ENCODE measurements around the gene LETM1. TPM values are rescaled to one million over a fixed set of nuclear protein-coding genes. Genes with fewer than 3 reads are reported as not detected.

LETM1 gene
- total RNA-seq, 5 donors from 2014 or later (not counting 1 experiment from before 2014, with no cell fraction given): 35.4 to 60.3 (median 53.5) TPM

- POLR2A ChIA-PET: no interaction called here
- Mint-ChIP-seq H3K27ac (no peak overlapping the region), H3K27me3 (no peaks in the 10 kb centered on the region), H3K4me1 (no peaks in the 10 kb centered on the region), H3K9me3 (no peaks in the 10 kb centered on the region), H3K36me3 (peaks cover 13% of the 10 kb centered on the region), H3K4me3 (no peak overlapping the region)
- ATAC-seq (replicated peaks in 1 of 4): peak; percentile 58 to 88 (median 75)
- peaks cover 9 to 15% of the 10 kb centered on the region in 2 donors for H3K36me3 ChIP-seq (ENCODE audit: control insufficient read depth in 2 of 2, extremely low read depth in 1 of 2, insufficient read depth in 1 of 2, low read length in 1 of 2)
- WGBS (ENCODE audit: insufficient coverage): 48% methylated on average over 6 of the region's 15 CpGs
- no peak overlapping the region for H3K4me3 ChIP-seq (ENCODE audit: control insufficient read depth in 1 of 2, extremely low read depth in 1 of 2, low read length in 1 of 2)
- no peaks in the 10 kb centered on the region for H3K27me3 ChIP-seq (replicated peaks in 1 of 2; ENCODE audit: control insufficient read depth in 2 of 2, extremely low read depth in 1 of 2, insufficient read depth in 2 of 2, low read length in 1 of 2)
- DNase-seq: peak in 32 of 35 experiments; percentile 17 to 76 (median 52)
- H3K27ac ChIP-seq (ENCODE audit: low read length): no peak overlapping the region
- H3K4me1 ChIP-seq (ENCODE audit: control insufficient read depth in 1 of 2, extremely low read depth in 1 of 2, insufficient read depth in 2 of 2, low read length in 2 of 2): peaks cover 0 to 4% of the 10 kb centered on the region in 2 experiments
- CTCF ChIA-PET: interaction anchor here in 1 of 2 donors (0.6 kb wide), 1 partner anchor 874 kb away, joined by 3 read pairs; no protein-coding TSS in a partner anchor
- H3K9me3 ChIP-seq: no peaks in the 10 kb centered on the region
These were observed 46.0 kb downstream of the LETM1 start for GRCh38 chr4:1809754-1810502.

GRCh38 chr4:1808851-1809753 is 46.9 kb downstream of the LETM1 start:
- Histone ChIP-seq H3K27ac (ENCODE audit: low read length) (no peak overlapping the region), H3K4me1 (ENCODE audit: control insufficient read depth in 1 of 2, extremely low read depth in 1 of 2, insufficient read depth in 2 of 2, low read length in 2 of 2) (peaks cover 0 to 4% of the 10 kb centered on the region in 2 experiments), H3K9me3 (no peaks in the 10 kb centered on the region), H3K4me3 (ENCODE audit: control insufficient read depth in 1 of 2, extremely low read depth in 1 of 2, low read length in 1 of 2) (no peak overlapping the region), H3K36me3 (ENCODE audit: control insufficient read depth in 2 of 2, extremely low read depth in 1 of 2, insufficient read depth in 1 of 2, low read length in 1 of 2) (peaks cover 7 to 8% of the 10 kb centered on the region in 2 donors), H3K27me3 (replicated peaks in 1 of 2; ENCODE audit: control insufficient read depth in 2 of 2, extremely low read depth in 1 of 2, insufficient read depth in 2 of 2, low read length in 1 of 2) (no peaks in the 10 kb centered on the region)
- 88% methylated on average over 7 of the region's 11 CpGs for WGBS (ENCODE audit: insufficient coverage)
- no peaks in the 10 kb centered on the region for H3K27me3 Mint-ChIP-seq
- H3K4me1 Mint-ChIP-seq: no peaks in the 10 kb centered on the region
- H3K9me3 Mint-ChIP-seq: no peaks in the 10 kb centered on the region
- ChIA-PET POLR2A (no interaction called here), CTCF (interaction anchor here in 1 of 2 donors (0.8 kb wide), 1 partner anchor 14 kb away, joined by 4 read pairs; no protein-coding TSS in a partner anchor)
- ATAC-seq (replicated peaks in 1 of 4) (no peak), DNase-seq (no peak)
- H3K36me3 Mint-ChIP-seq: peaks cover 7% of the 10 kb centered on the region
- no peak overlapping the region for H3K27ac Mint-ChIP-seq
- no peak overlapping the region for H3K4me3 Mint-ChIP-seq

DNA sequence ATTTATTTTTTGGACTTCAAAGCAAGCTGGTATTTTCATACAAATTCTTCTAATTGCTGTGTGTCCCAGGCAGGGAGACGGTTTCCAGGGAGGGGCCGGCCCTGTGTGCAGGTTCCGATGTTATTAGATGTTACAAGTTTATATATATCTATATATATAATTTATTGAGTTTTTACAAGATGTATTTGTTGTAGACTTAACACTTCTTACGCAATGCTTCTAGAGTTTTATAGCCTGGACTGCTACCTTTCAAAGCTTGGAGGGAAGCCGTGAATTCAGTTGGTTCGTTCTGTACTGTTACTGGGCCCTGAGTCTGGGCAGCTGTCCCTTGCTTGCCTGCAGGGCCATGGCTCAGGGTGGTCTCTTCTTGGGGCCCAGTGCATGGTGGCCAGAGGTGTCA is 47.6 kb downstream of the LETM1 start:
- Mint-ChIP-seq H3K36me3 (peaks cover 3% of the 10 kb centered on the region), H3K4me1 (no peaks in the 10 kb centered on the region), H3K27me3 (no peaks in the 10 kb centered on the region), H3K4me3 (no peak overlapping the region), H3K9me3 (no peaks in the 10 kb centered on the region), H3K27ac (no peak overlapping the region)
- ChIA-PET CTCF (interaction anchor here in 1 of 2 donors (0.6 to 0.8 kb wide), 2 partner anchors 14 to 711 kb away, joined by 4 read pairs; no protein-coding TSS in a partner anchor), POLR2A (no interaction called here)
- Histone ChIP-seq H3K27ac (ENCODE audit: low read length) (no peak overlapping the region), H3K4me1 (ENCODE audit: control insufficient read depth in 1 of 2, extremely low read depth in 1 of 2, insufficient read depth in 2 of 2, low read length in 2 of 2) (peaks cover 0 to 4% of the 10 kb centered on the region in 2 experiments), H3K36me3 (ENCODE audit: control insufficient read depth in 2 of 2, extremely low read depth in 1 of 2, insufficient read depth in 1 of 2, low read length in 1 of 2) (peaks cover under 1 to 4% of the 10 kb centered on the region in 2 donors), H3K27me3 (replicated peaks in 1 of 2; ENCODE audit: control insufficient read depth in 2 of 2, extremely low read depth in 1 of 2, insufficient read depth in 2 of 2, low read length in 1 of 2) (no peaks in the 10 kb centered on the region), H3K9me3 (no peaks in the 10 kb centered on the region), H3K4me3 (ENCODE audit: control insufficient read depth in 1 of 2, extremely low read depth in 1 of 2, low read length in 1 of 2) (no peak overlapping the region)
- WGBS (ENCODE audit: insufficient coverage): 94% methylated on average over 3 of the region's 6 CpGs
- no peak for ATAC-seq (replicated peaks in 1 of 4)
- DNase-seq: no peak

DNA sequence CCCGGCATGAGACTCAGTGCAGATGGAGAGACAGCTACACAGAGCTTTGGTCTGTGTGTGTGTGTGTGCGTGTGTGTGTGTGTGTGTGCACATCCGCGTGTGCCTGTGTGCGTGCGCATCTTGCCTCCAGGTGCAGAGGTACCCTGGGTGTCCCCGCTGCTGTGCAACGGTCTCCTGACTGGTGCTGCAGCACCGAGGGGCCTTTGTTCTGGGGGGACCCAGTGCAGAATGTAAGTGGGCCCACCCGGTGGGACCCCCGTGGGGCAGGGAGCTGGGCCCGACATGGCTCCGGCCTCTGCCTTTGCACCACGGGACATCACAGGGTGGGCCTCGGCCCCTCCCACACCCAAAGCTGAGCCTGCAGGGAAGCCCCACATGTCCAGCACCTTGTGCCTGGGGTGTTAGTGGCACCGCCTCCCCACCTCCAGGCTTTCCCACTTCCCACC is 48.6 kb downstream of the LETM1 start:
- ATAC-seq (replicated peaks in 1 of 4) (no peak), DNase-seq (no peak)
- peaks cover under 1% of the 10 kb centered on the region for H3K36me3 Mint-ChIP-seq
- POLR2A ChIA-PET: no interaction called here
- 64% methylated on average over 14 of the region's 16 CpGs for WGBS (ENCODE audit: insufficient coverage)
- Histone ChIP-seq H3K4me1 (ENCODE audit: control insufficient read depth in 1 of 2, extremely low read depth in 1 of 2, insufficient read depth in 2 of 2, low read length in 2 of 2) (peaks cover 0 to 4% of the 10 kb centered on the region in 2 experiments), H3K27me3 (replicated peaks in 1 of 2; ENCODE audit: control insufficient read depth in 2 of 2, extremely low read depth in 1 of 2, insufficient read depth in 2 of 2, low read length in 1 of 2) (no peaks in the 10 kb centered on the region), H3K4me3 (ENCODE audit: control insufficient read depth in 1 of 2, extremely low read depth in 1 of 2, low read length in 1 of 2) (no peak overlapping the region), H3K27ac (ENCODE audit: low read length) (no peak overlapping the region), H3K36me3 (ENCODE audit: control insufficient read depth in 2 of 2, extremely low read depth in 1 of 2, insufficient read depth in 1 of 2, low read length in 1 of 2) (no peaks in the 10 kb centered on the region), H3K9me3 (no peaks in the 10 kb centered on the region)
- no peaks in the 10 kb centered on the region for H3K9me3 Mint-ChIP-seq
- H3K27ac Mint-ChIP-seq: no peak overlapping the region
- no peak overlapping the region for H3K4me3 Mint-ChIP-seq
- H3K27me3 Mint-ChIP-seq: no peaks in the 10 kb centered on the region
- CTCF ChIA-PET: interaction anchor here in 1 of 2 donors (1.2 kb wide), 1 partner anchor 26 kb away, joined by 3 read pairs; no protein-coding TSS in a partner anchor
- no peaks in the 10 kb centered on the region for H3K4me1 Mint-ChIP-seq

- Histone ChIP-seq H3K4me1 (ENCODE audit: control insufficient read depth in 1 of 2, extremely low read depth in 1 of 2, insufficient read depth in 2 of 2, low read length in 2 of 2) (peaks cover 0 to 4% of the 10 kb centered on the region in 2 experiments), H3K4me3 (ENCODE audit: control insufficient read depth in 1 of 2, extremely low read depth in 1 of 2, low read length in 1 of 2) (no peak overlapping the region), H3K36me3 (ENCODE audit: control insufficient read depth in 2 of 2, extremely low read depth in 1 of 2, insufficient read depth in 1 of 2, low read length in 1 of 2) (no peaks in the 10 kb centered on the region), H3K27me3 (replicated peaks in 1 of 2; ENCODE audit: control insufficient read depth in 2 of 2, extremely low read depth in 1 of 2, insufficient read depth in 2 of 2, low read length in 1 of 2) (no peaks in the 10 kb centered on the region), H3K27ac (ENCODE audit: low read length) (no peak overlapping the region), H3K9me3 (no peaks in the 10 kb centered on the region)
- ChIA-PET POLR2A (no interaction called here), CTCF (interaction anchor here in 1 of 2 donors (1.2 kb wide), 1 partner anchor 27 kb away, joined by 3 read pairs; no protein-coding TSS in a partner anchor)
- Mint-ChIP-seq H3K27me3 (no peaks in the 10 kb centered on the region), H3K4me3 (no peak overlapping the region), H3K4me1 (no peaks in the 10 kb centered on the region), H3K9me3 (no peaks in the 10 kb centered on the region), H3K27ac (no peak overlapping the region), H3K36me3 (no peaks in the 10 kb centered on the region)
- ATAC-seq (replicated peaks in 1 of 4) (no peak), DNase-seq (no peak)
- 90% methylated on average over 35 of the region's 41 CpGs for WGBS (ENCODE audit: insufficient coverage)
These were observed 49.2 kb downstream of the LETM1 start for GRCh38 chr4:1806596-1807331.

DNA sequence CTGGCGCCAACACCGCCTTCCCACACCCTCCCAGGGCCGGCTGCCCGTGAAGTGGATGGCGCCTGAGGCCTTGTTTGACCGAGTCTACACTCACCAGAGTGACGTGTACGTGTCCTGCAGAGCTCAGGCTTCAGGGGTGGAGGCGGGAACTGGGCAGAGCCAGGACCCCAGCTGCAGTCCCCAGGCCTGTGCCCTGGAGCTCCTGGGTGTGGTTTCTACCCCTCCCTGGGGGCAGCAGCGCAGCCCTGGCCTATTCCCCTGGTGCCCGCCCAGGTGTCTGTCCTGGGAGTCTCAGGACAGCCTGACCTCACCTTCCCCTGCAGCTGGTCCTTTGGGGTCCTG is 49.8 kb downstream of the LETM1 start:
- no peak for ATAC-seq (replicated peaks in 1 of 4)
- no peaks in the 10 kb centered on the region for H3K9me3 Mint-ChIP-seq
- Histone ChIP-seq H3K36me3 (ENCODE audit: control insufficient read depth in 2 of 2, extremely low read depth in 1 of 2, insufficient read depth in 1 of 2, low read length in 1 of 2) (no peaks in the 10 kb centered on the region), H3K9me3 (no peaks in the 10 kb centered on the region), H3K27me3 (replicated peaks in 1 of 2; ENCODE audit: control insufficient read depth in 2 of 2, extremely low read depth in 1 of 2, insufficient read depth in 2 of 2, low read length in 1 of 2) (no peaks in the 10 kb centered on the region), H3K4me3 (ENCODE audit: control insufficient read depth in 1 of 2, extremely low read depth in 1 of 2, low read length in 1 of 2) (no peak overlapping the region), H3K4me1 (ENCODE audit: control insufficient read depth in 1 of 2, extremely low read depth in 1 of 2, insufficient read depth in 2 of 2, low read length in 2 of 2) (peaks cover 0 to 4% of the 10 kb centered on the region in 2 experiments), H3K27ac (ENCODE audit: low read length) (no peak overlapping the region)
- ChIA-PET CTCF (no interaction called here), POLR2A (no interaction called here)
- WGBS (ENCODE audit: insufficient coverage): 77% methylated on average over 9 of the region's 11 CpGs
- no peak overlapping the region for H3K27ac Mint-ChIP-seq
- H3K27me3 Mint-ChIP-seq: no peaks in the 10 kb centered on the region
- H3K4me3 Mint-ChIP-seq: no peak overlapping the region
- H3K36me3 Mint-ChIP-seq: no peaks in the 10 kb centered on the region
- no peak for DNase-seq
- no peaks in the 10 kb centered on the region for H3K4me1 Mint-ChIP-seq

Measured in T-cell (primary cell).